Heart left ventricle (tissue), 16 donors: Measurements from ENCODE around the gene ARG2. TPM values are rescaled to one million over a fixed set of nuclear protein-coding genes. Genes with fewer than 3 reads are reported as not detected.

Experiments used
- ATAC-seq, 4 donors: fragments of 200-7000 bp; cut with Tn5 transposase; one replicate each; pipeline ENCODE4 v1.9.1; 2020 to 2022; ENCODE audit warnings: moderate library complexity in 4 of 4, mild to moderate bottlenecking in 3 of 4, moderate number of reproducible peaks in 1 of 4
- DNase-seq, 5 donors: peaks; one replicate each; pipeline ENCODE4 v3.0.0-alpha.2; 2020
- H3K27ac ChIP-seq, 12 donors: fragments of 200-600 bp; sonication (generic) in 4 of 12; one replicate each; pipeline versions ENCODE4 v1.5.0 to v1.8.0; 2016 to 2022; ENCODE audit warnings: mild to moderate bottlenecking in 2 of 12
- H3K27me3 ChIP-seq, 9 donors: fragments of 200-600 bp; sonication (generic) in 2 of 9; one replicate each; pipeline versions ENCODE4 v1.5.1 to v1.8.0; 2016 to 2022; ENCODE audit warnings: mild to moderate bottlenecking in 3 of 9
- H3K36me3 ChIP-seq, 9 donors: fragments of 200-600 bp; sonication (generic) in 2 of 9; one replicate each; pipeline versions ENCODE4 v1.5.0 to v1.8.0; 2018 to 2022; ENCODE audit warnings: mild to moderate bottlenecking in 2 of 9
- H3K4me1 ChIP-seq, 12 donors: fragments of 200-600 bp; sonication (generic) in 4 of 12; one replicate each; pipeline versions ENCODE4 v1.5.0 to v1.8.0; 2016 to 2022; ENCODE audit warnings: mild to moderate bottlenecking in 3 of 12
- H3K4me3 ChIP-seq, 12 donors: fragments of 200-600 bp; sonication (generic) in 4 of 12; one replicate each; pipeline versions ENCODE4 v1.5.0 to v1.8.0; 2017 to 2022; ENCODE audit warnings: mild to moderate bottlenecking in 9 of 12, moderate library complexity in 4 of 12
- H3K9me3 ChIP-seq, 12 donors: fragments of 200-600 bp; sonication (generic) in 4 of 12; one replicate each; pipeline versions ENCODE4 v1.5.0 to v1.8.0; 2016 to 2022; ENCODE audit warnings: mild to moderate bottlenecking in 1 of 12
- POLR2A ChIP-seq, 2 donors: fragments of 450-650 bp; IDR thresholded peaks; one replicate each; pipeline ENCODE4 v1.6.1; 2017; ENCODE audit warnings: antibody characterized with exemption in 2 of 2, mild to moderate bottlenecking in 2 of 2, moderate library complexity in 2 of 2
- WGBS, 4 donors: extraction: QIAGEN DNeasy Blood & Tissue Kit in 2 of 4; methylation state at CpG; one replicate each; pipeline versions ENCODE4 v1.1.5 to v1.1.7; 2013 to 2018; 5-methylcytosine and 5-hydroxymethylcytosine counted together
- intact Hi-C, 10 donors: fragments of 100-400 bp; cut with DNase I; formaldehyde crosslinking; loops; one replicate each; pipeline versions ENCODE4 v1.11.1 to v1.14.2; 2022
- polyA plus RNA-seq, 2 donors: library from polyadenylated mRNA; stranded (reverse); fragments of 200-250 nt; gene quantifications; one replicate each; pipeline ENCODE4 v1.2.3, GENCODE V29; 2013
- total RNA-seq, 9 donors: library from RNA; depleted of rRNA in 2 of 9; stranded (reverse); fragments of >200 nt in 2 of 9; fragmentation: NEBNext Ultra II Directional in 3 of 9; extraction: Animal tissue kit (Norgen Biotek cat#: 25700) in 3 of 9; gene quantifications; one replicate each; pipeline versions ENCODE4 v1.1.0 to v1.2.4, GENCODE V29; 2016 to 2023
- TF ChIP-seq, protein P1 (sequence below), 12 donors: fragments of 200-600 bp; sonication (generic) in 4 of 12; IDR thresholded peaks; one replicate each; pipeline versions ENCODE4 v1.5.0 to v1.8.0; 2018 to 2022; ENCODE audit warnings: antibody characterized with exemption in 12 of 12, mild to moderate bottlenecking in 5 of 12
- donor health status: ischemic (EF 13 %, LVEDD 7.1; RV severe dilation, severe dysfunction).
- donor health status: healthy with polysubstance abuse.
- donor health status: DM: no; HTN: yes; CAD: no.
- donor health status: DM: no; HTN: no; CAD: no.
- donor health status: ischemic (EF 25% LVEDD 6.9; RV normal size, moderate dysfunction).
- donor health status: ischemic (EF 25% LVEDD 5.7; RV mildly dilated, moderate dysfunction).
- donor health status: healthy.
- donor health status: DM: yes; HTN: yes; CAD: no.
- donor health status: ischemic (EF 35%, LVEDD 5.7; RV mildly dilated, moderate dysfunction).
- donor health status: nonischemic (EF 11% LVEDD 7.7; RV severe dilation, severe dysfunction).
- donor health status: DM: yes; HTN: yes; CAD: no.
- donor health status: PGD.
- donor health status: ischemic (EF 29% LVEDD 5.4; RV normal size, mild dysfunction).
- donor health status: nonischemic (EF 23%, LVEDD 6.1; RV moderate dilation, normal function).

ARG2 gene
- total and polyA plus RNA-seq, 11 donors, result 0.34 to 53.7 (median 1.5) TPM

DNA sequence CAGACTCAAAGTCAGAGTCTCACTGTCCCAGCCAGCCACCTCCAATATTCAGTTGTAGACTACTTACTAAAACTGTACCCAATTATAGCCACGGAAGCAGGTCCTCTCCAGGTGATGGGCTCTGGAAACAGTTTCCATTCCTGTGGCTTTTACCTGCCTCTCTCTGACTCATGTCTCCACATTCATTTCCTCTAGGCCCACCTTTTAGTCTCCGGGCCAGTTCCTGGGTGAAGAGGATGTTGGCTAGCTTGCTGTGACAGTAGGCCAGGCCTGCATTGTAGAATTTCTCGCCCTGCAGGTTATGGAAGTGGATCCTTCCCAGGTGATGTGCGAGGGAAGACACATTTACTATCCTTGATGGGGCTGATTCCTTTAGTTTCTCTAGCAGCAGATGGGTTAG lies 70.3 kb downstream of the ARG2 start:
- peaks cover 0 to 20% (median 6%) of the 10 kb centered on the region in 12 donors for H3K4me1 ChIP-seq
- peaks cover 0 to 79% (median 72%) of the 10 kb centered on the region in 9 donors for H3K36me3 ChIP-seq
- TF ChIP-seq, protein P1, sequence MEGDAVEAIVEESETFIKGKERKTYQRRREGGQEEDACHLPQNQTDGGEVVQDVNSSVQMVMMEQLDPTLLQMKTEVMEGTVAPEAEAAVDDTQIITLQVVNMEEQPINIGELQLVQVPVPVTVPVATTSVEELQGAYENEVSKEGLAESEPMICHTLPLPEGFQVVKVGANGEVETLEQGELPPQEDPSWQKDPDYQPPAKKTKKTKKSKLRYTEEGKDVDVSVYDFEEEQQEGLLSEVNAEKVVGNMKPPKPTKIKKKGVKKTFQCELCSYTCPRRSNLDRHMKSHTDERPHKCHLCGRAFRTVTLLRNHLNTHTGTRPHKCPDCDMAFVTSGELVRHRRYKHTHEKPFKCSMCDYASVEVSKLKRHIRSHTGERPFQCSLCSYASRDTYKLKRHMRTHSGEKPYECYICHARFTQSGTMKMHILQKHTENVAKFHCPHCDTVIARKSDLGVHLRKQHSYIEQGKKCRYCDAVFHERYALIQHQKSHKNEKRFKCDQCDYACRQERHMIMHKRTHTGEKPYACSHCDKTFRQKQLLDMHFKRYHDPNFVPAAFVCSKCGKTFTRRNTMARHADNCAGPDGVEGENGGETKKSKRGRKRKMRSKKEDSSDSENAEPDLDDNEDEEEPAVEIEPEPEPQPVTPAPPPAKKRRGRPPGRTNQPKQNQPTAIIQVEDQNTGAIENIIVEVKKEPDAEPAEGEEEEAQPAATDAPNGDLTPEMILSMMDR (IDR thresholded peaks at IDR 0.05), result no peak
- no peak for TF ChIP-seq POLR2A (IDR thresholded peaks at IDR 0.05)
- H3K4me3 ChIP-seq, result no peak overlapping the region
- H3K9me3 ChIP-seq, result no peaks in the 10 kb centered on the region
- intact Hi-C loops, result loop anchor here in 1 of 10 donors (10.0 kb wide), 1 partner anchor 165 kb away; no protein-coding TSS in a partner anchor
- no peak overlapping the region for H3K27ac ChIP-seq
- H3K27me3 ChIP-seq, result no peaks in the 10 kb centered on the region
- ATAC-seq (no peak), DNase-seq (no peak)
- WGBS, 4 donors, result 91 to 97% (median 95%) methylated on average over 4 of the region's 4 CpGs

GRCh38 chr14:67694791-67695393 lies 75.2 kb downstream of the ARG2 start:
- Histone ChIP-seq H3K27ac (peak overlapping the region in 11 of 12 donors; percentile 40 to 84 (median 62)), H3K4me1 (peaks cover 0 to 29% (median 7%) of the 10 kb centered on the region in 12 donors), H3K4me3 (peak overlapping the region; percentile 56 to 94 (median 84)), H3K27me3 (no peaks in the 10 kb centered on the region), H3K9me3 (no peaks in the 10 kb centered on the region), H3K36me3 (peaks cover 0 to 34% (median 26%) of the 10 kb centered on the region in 9 donors)
- DNase-seq (peak; percentile 32 to 63 (median 39)), ATAC-seq (peak; percentile 10 to 84 (median 64))
- TF ChIP-seq, protein P1 (IDR thresholded peaks at IDR 0.05), result no peak
- no peak for TF ChIP-seq POLR2A (IDR thresholded peaks at IDR 0.05)
- intact Hi-C loops, result loop anchor here in 4 of 10 donors (2.0 to 10.0 kb wide), 3 partner anchors 20 to 170 kb away; partner anchors contain the start of gene VTI1B (in 2 of the 4)
- 2 to 4% (median 3%) methylated on average over 21 of the region's 21 CpGs for WGBS, 4 donors

DNA sequence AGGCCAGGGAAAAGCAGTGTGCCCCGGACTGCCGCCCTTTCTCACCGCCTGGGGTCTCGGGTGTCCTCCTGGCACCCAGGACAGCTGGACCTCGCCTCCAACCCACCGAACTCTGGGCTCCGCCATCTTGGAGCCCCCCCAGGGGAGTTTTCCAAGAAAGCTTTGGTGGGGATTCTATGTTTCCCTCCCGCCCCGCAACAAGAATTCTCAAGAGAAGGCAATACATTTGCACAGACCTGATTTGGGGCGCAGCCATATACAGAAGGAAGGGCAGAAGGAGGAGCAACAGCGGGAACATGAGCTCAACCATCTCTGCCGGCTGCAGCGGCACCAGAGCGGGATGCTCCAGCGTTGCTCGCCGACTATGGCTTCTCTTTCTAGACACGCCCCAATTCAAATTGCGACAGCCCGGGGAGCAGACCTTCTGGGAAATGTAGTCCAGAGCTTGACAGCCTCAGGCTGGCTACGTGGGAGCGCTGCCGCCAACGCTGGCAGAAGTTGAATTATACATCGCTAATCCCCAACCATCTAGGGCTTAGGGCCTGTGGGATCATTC lies 75.8 kb downstream of the ARG2 start, which contains the start of gene RDH11:
RDH11 (minus strand) TSS at position 371 of the 556 bp plus-strand sequence; CDS start at position 310, 61 bp downstream.
- WGBS, 4 donors, result 0 to 1% (median 0%) methylated on average over 24 to 25 of the region's 25 CpGs
- no peaks in the 10 kb centered on the region for H3K27me3 ChIP-seq
- H3K27ac ChIP-seq, result peak within 1 kb of the TSS in 11 of 12 donors; percentile 40 to 84 (median 62)
- H3K9me3 ChIP-seq, result no peaks in the 10 kb centered on the region
- peak within 1 kb of the TSS; percentile 56 to 94 (median 84) for H3K4me3 ChIP-seq
- DNase-seq (peak; percentile 84 to 90 (median 89)), ATAC-seq (peak; percentile 97 to 99 (median 99))
- TF ChIP-seq POLR2A (IDR thresholded peaks at IDR 0.05), result peak in 1 of 2 donors; percentile 72
- TF ChIP-seq, protein P1 (IDR thresholded peaks at IDR 0.05), result no peak
- intact Hi-C loops, result loop anchor here in 4 of 10 donors (2.0 to 10.0 kb wide), 3 partner anchors 21 to 171 kb away; partner anchors contain the start of gene VTI1B (in 2 of the 4)
- peaks cover 0 to 28% (median 20%) of the 10 kb centered on the region in 9 donors for H3K36me3 ChIP-seq
- H3K4me1 ChIP-seq, result peaks cover 0 to 29% (median 7%) of the 10 kb centered on the region in 12 donors

DNA sequence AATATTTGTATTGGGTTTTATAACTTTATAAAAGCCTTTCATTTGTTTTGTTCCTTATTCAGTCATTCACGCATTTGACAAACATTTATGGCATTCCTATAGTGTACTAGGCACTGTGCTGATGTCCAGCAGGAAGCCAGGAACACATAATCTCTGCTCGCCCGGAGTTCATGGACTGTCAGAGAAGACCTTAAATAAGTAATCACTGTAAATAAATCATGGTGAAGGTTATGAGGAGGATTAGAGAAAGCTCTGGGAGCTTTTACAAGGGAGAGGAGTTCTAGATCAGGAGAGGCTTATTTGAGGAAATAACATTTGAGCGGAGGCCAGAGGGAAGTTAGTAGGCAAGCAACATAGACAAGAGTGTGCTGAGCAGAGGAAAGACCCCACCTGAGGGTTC lies 77.3 kb downstream of the ARG2 start:
- intact Hi-C loops, result loop anchor here in 4 of 10 donors (2.0 to 10.0 kb wide), 4 partner anchors 78 to 172 kb away; partner anchors contain the start of gene ARG2 (in 1 of the 4)
- no peak overlapping the region for H3K4me3 ChIP-seq

More for the DNA sequence above, 77.3 kb downstream of the ARG2 start:
- no peak overlapping the region for H3K27ac ChIP-seq
- peaks cover 0 to 13% (median 5%) of the 10 kb centered on the region in 9 donors for H3K36me3 ChIP-seq
- DNase-seq (no peak), ATAC-seq (no peak)
- TF ChIP-seq POLR2A (IDR thresholded peaks at IDR 0.05), result no peak
- TF ChIP-seq, protein P1 (IDR thresholded peaks at IDR 0.05), result no peak
- 80 to 94% (median 86%) methylated on average over 4 of the region's 4 CpGs for WGBS, 4 donors
- H3K27me3 ChIP-seq, result no peaks in the 10 kb centered on the region
- H3K4me1 ChIP-seq, result peaks cover 0 to 35% (median 7%) of the 10 kb centered on the region in 12 donors
- H3K9me3 ChIP-seq, result no peaks in the 10 kb centered on the region
